GM12864 (cell line): Measurements from ENCODE around the gene PIP5K1B.

ENCODE experiments used
- DNase-seq: peaks from one replicate; pipeline ENCODE4 v3.0.0-alpha.2; 2011; ENCODE audit warnings: low read depth
- H3K4me3 ChIP-seq: 2 replicates; pipeline ENCODE4 v1.5.1; 2011; ENCODE audit warnings: mild to moderate bottlenecking, low read depth, low read length, control low read depth
- CTCF ChIP-seq: IDR thresholded peaks from 2 replicates; pipeline ENCODE4 v1.5.1; 2011; ENCODE audit warnings: low read depth, mild to moderate bottlenecking, moderate library complexity, low read length, control low read depth, inconsistent platforms; ENCODE audit errors: missing control alignments

PIP5K1B gene

GRCh38 chr9:68991457-68991856 is 286.4 kb downstream of the PIP5K1B start:
- no peak overlapping the region for H3K4me3 ChIP-seq
- no peak for DNase-seq
- no peak for TF ChIP-seq CTCF

- no peak for TF ChIP-seq CTCF
- DNase-seq: no peak
- no peak overlapping the region for H3K4me3 ChIP-seq
Observed at GRCh38 chr9:68995776-68996175, 290.7 kb downstream of the PIP5K1B start.

- TF ChIP-seq CTCF: no peak
- DNase-seq: no peak
- H3K4me3 ChIP-seq: no peak overlapping the region
Observed at GRCh38 chr9:68996462-68996861, 291.4 kb downstream of the PIP5K1B start.

- DNase-seq: no peak
- no peak for TF ChIP-seq CTCF
- no peak overlapping the region for H3K4me3 ChIP-seq
Observed at GRCh38 chr9:68997666-68998065, 292.6 kb downstream of the PIP5K1B start.

GRCh38 chr9:68998385-68998784 is 293.3 kb downstream of the PIP5K1B start:
- no peak for TF ChIP-seq CTCF
- no peak for DNase-seq
- no peak overlapping the region for H3K4me3 ChIP-seq

GRCh38 chr9:68998812-68999211 is 293.8 kb downstream of the PIP5K1B start:
- no peak for TF ChIP-seq CTCF
- DNase-seq: no peak
- H3K4me3 ChIP-seq: no peak overlapping the region

- DNase-seq: peak; percentile 68
- H3K4me3 ChIP-seq: no peak overlapping the region
- TF ChIP-seq CTCF: peak; percentile 87
Observed at GRCh38 chr9:68999393-69000105, 294.5 kb downstream of the PIP5K1B start.
